Thoracic aorta (tissue), 2 donors: ENCODE data around the gene PIK3AP1. TPM values are rescaled to one million over a fixed set of nuclear protein-coding genes. Genes with fewer than 3 reads are reported as not detected.

Source experiments
- ATAC-seq: fragments of 150-250 bp; one replicate; pipeline ENCODE4 v1.8.0; 2017; ENCODE audit warnings: low read depth; ENCODE audit not compliant: insufficient number of reproducible peaks, low FRiP score
- DNase-seq: peaks from one replicate; pipeline ENCODE4 v3.0.0-alpha.2; 2020; ENCODE audit warnings: low spot score
- H3K27ac ChIP-seq, 2 donors: fragments of 200-600 bp; sonication (generic); 1 replicate in 1 of 2; 2 replicates in 1 of 2; pipeline ENCODE4 v1.5.1; 2016; ENCODE audit warnings: mild to moderate bottlenecking in 2 of 2, moderate library complexity in 2 of 2
- H3K27me3 ChIP-seq: fragments of 200-600 bp; sonication (generic); replicated peaks from 2 replicates; pipeline ENCODE4 v1.6.0; 2016; ENCODE audit warnings: mild to moderate bottlenecking; ENCODE audit not compliant: insufficient read depth
- H3K36me3 ChIP-seq: fragments of 200-600 bp; sonication (generic); one replicate; pipeline ENCODE4 v1.5.1; 2016
- H3K4me1 ChIP-seq, 2 donors: fragments of 200-600 bp; sonication (generic); 1 replicate in 1 of 2; 2 replicates in 1 of 2; pipeline versions ENCODE4 v1.5.1 to v1.6.0; 2016; ENCODE audit warnings: low read depth in 2 of 2, mild to moderate bottlenecking in 1 of 2; ENCODE audit not compliant: control insufficient read depth in 1 of 2
- H3K4me3 ChIP-seq: fragments of 200-600 bp; sonication (generic); 2 replicates; pipeline ENCODE4 v1.5.1; 2016; ENCODE audit warnings: mild to moderate bottlenecking
- H3K9me3 ChIP-seq: fragments of 200-600 bp; sonication (generic); 2 replicates; pipeline ENCODE4 v1.5.1; 2016
- CTCF ChIP-seq: fragments of 200-600 bp; sonication (generic); IDR thresholded peaks from one replicate; pipeline ENCODE4 v1.5.1; 2019; ENCODE audit warnings: antibody characterized with exemption
- total RNA-seq, 2 donors: library from RNA; depleted of rRNA; stranded (reverse); fragments of >200 nt; gene quantifications; one replicate each; pipeline versions ENCODE4 v1.1.0 to v1.2.3, GENCODE V29; 2016

The PIK3AP1 gene
- total RNA-seq, 2 donors from 2014 or later: 20.2 to 23.6 TPM

GRCh38 chr10:96651998-96652431 lies 68.3 kb downstream of the PIK3AP1 start:
- no peaks in the 10 kb centered on the region for H3K27me3 ChIP-seq
- H3K9me3 ChIP-seq: no peaks in the 10 kb centered on the region
- no peak overlapping the region for H3K27ac ChIP-seq
- no peak for ATAC-seq
- no peak overlapping the region for H3K4me3 ChIP-seq
- no peaks in the 10 kb centered on the region for H3K36me3 ChIP-seq
- DNase-seq: no peak
- no peaks in the 10 kb centered on the region for H3K4me1 ChIP-seq
- TF ChIP-seq CTCF: no peak

DNA sequence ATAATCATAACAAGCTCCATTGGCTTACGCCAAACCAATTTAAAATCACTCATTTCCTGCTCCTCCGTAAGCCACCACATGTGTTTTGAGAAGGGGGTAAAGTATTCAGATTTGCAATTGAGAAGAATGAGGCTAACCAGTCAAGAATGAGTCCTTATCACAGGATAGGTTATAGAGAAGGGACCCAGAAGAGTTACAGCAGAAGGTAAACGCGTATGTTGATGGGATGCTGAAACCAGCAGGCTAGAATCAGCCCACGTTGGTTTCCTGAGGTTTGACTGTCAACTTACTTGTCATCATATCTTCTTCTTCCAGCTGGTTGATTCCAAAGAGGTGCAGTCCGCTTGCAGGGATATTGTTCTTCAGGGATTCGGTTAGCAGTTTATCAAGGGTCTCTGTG lies 69.4 kb downstream of the PIK3AP1 start:
- no peak for DNase-seq
- ATAC-seq: no peak
- Histone ChIP-seq H3K9me3 (no peaks in the 10 kb centered on the region), H3K27me3 (no peaks in the 10 kb centered on the region), H3K36me3 (no peaks in the 10 kb centered on the region), H3K4me1 (no peaks in the 10 kb centered on the region), H3K4me3 (no peak overlapping the region), H3K27ac (no peak overlapping the region)
- no peak for TF ChIP-seq CTCF

DNA sequence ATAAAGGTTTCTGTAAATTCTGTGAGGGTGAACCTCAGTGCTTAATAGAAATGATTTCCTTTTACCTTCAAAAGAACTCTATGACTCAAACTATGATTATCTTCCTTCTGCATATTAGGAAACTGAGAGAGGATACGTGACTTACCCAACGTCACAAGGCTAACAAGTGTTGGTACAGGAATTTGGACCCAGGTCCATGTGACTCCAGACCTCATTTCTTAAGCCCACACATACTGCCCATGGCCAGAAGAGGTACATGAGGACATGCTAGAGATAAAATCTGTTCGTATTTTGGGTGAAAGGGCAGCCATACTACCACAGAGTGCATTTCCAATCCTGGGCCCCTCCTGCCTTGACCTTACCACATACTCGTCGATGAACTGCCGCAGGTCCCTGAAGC lies 72.0 kb downstream of the PIK3AP1 start:
- H3K9me3 ChIP-seq: no peaks in the 10 kb centered on the region
- ATAC-seq: no peak
- no peak overlapping the region for H3K4me3 ChIP-seq
- TF ChIP-seq CTCF: no peak
- no peak overlapping the region for H3K27ac ChIP-seq
- no peak for DNase-seq
- H3K36me3 ChIP-seq: no peaks in the 10 kb centered on the region
- no peaks in the 10 kb centered on the region for H3K4me1 ChIP-seq
- H3K27me3 ChIP-seq: no peaks in the 10 kb centered on the region

DNA sequence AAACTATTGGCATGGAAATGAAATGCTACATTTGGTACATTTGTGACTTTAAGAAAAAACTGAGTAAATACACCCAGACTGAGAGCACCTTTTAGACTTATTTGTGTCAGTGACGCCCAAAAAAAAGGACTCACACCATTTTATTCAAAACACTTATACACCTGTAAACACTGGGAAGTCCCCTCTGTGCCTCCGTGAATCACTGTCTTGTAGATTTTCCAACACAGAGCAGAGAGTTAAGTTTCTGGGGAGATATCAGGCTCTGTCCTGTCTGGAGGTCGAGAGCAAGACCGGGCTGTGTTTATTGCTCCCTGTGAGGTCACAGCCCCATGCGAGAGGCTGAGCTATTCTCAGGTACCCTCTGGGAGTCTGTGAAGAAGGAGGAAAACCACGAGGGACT lies 72.8 kb downstream of the PIK3AP1 start:
- Histone ChIP-seq H3K27me3 (no peaks in the 10 kb centered on the region), H3K9me3 (no peaks in the 10 kb centered on the region), H3K4me3 (no peak overlapping the region), H3K27ac (no peak overlapping the region), H3K36me3 (no peaks in the 10 kb centered on the region), H3K4me1 (no peaks in the 10 kb centered on the region)
- ATAC-seq (no peak), DNase-seq (no peak)
- TF ChIP-seq CTCF: no peak

GRCh38 chr10:96646751-96647166 lies 73.6 kb downstream of the PIK3AP1 start:
- no peak overlapping the region for H3K27ac ChIP-seq
- H3K4me3 ChIP-seq: no peak overlapping the region
- DNase-seq (no peak), ATAC-seq (no peak)
- TF ChIP-seq CTCF: no peak
- no peaks in the 10 kb centered on the region for H3K36me3 ChIP-seq
- H3K4me1 ChIP-seq: no peaks in the 10 kb centered on the region
- no peaks in the 10 kb centered on the region for H3K9me3 ChIP-seq
- H3K27me3 ChIP-seq: no peaks in the 10 kb centered on the region
